Esophagus muscularis mucosa (tissue), 4 donors: Measurements from ENCODE around the gene FAM162B. TPM values are rescaled to one million over a fixed set of nuclear protein-coding genes. Genes with fewer than 3 reads are reported as not detected.

ENCODE experiments used
- DNase-seq: peaks from one replicate; pipeline ENCODE4 v3.0.0-alpha.2; 2017; ENCODE audit errors: extremely low spot score
- H3K27ac ChIP-seq, 4 donors: fragments of 200-600 bp; sonication (generic); replicated peaks in 1 of 4; 1 replicate in 3 of 4; 2 replicates in 1 of 4; pipeline ENCODE4 v1.5.1; 2016 to 2019; ENCODE audit warnings: mild to moderate bottlenecking in 1 of 4
- H3K27me3 ChIP-seq, 4 donors: fragments of 200-600 bp; sonication (generic); one replicate each; pipeline versions ENCODE4 v1.5.1 to v1.6.0; 2016 to 2019
- H3K36me3 ChIP-seq, 4 donors: fragments of 200-600 bp; sonication (generic); one replicate each; pipeline ENCODE4 v1.5.1; 2016 to 2019
- H3K4me1 ChIP-seq, 4 donors: fragments of 200-600 bp; sonication (generic); one replicate each; pipeline ENCODE4 v1.5.1; 2016 to 2019
- H3K4me3 ChIP-seq, 4 donors: fragments of 200-600 bp; sonication (generic); 1 replicate in 2 of 4; 2 replicates in 2 of 4; pipeline ENCODE4 v1.5.1; 2016 to 2019; ENCODE audit warnings: mild to moderate bottlenecking in 4 of 4, moderate library complexity in 1 of 4
- H3K9me3 ChIP-seq, 4 donors: fragments of 200-600 bp; sonication (generic); 1 replicate in 3 of 4; 2 replicates in 1 of 4; pipeline ENCODE4 v1.5.1; 2016 to 2019
- EP300 ChIP-seq: sonication (generic); formaldehyde crosslinking; IDR thresholded peaks from one replicate; pipeline ENCODE4 v1.6.1; 2017; ENCODE audit warnings: antibody characterized with exemption
- POLR2A ChIP-seq: fragments of 450-650 bp; IDR thresholded peaks from one replicate; pipeline ENCODE4 v1.6.1; 2017; ENCODE audit warnings: antibody characterized with exemption, moderate library complexity, mild to moderate bottlenecking, low read depth
- POLR2AphosphoS5 ChIP-seq, 2 donors: sonication (generic); formaldehyde crosslinking; IDR thresholded peaks; one replicate each; pipeline ENCODE4 v1.6.1; 2017; ENCODE audit warnings: antibody characterized with exemption in 2 of 2
- WGBS: methylation state at CpG from one replicate; pipeline ENCODE4 v1.1.5; 2018; 5-methylcytosine and 5-hydroxymethylcytosine counted together
- intact Hi-C: fragments of 100-400 bp; cut with DNase I; formaldehyde crosslinking; loops from one replicate; pipeline ENCODE4 v1.15.1; 2023
- total RNA-seq, 4 donors: library from RNA; depleted of rRNA; stranded (reverse); fragments of >200 nt; gene quantifications; one replicate each; pipeline versions ENCODE4 v1.1.0 to v1.2.1, GENCODE V29; 2016
- TF ChIP-seq, protein P1 (sequence below), 3 experiments: fragments of 200-600 bp in 2 of 3; fragments of 450-650 bp in 1 of 3; sonication (generic) in 2 of 3; IDR thresholded peaks; one replicate each; pipeline ENCODE4 v1.5.1; 2017 to 2019; ENCODE audit warnings: antibody characterized with exemption in 3 of 3, mild to moderate bottlenecking in 2 of 3, moderate library complexity in 1 of 3

FAM162B gene
- total RNA-seq, 4 donors from 2014 or later = 4.2 to 14.7 (median 8.7) TPM

DNA sequence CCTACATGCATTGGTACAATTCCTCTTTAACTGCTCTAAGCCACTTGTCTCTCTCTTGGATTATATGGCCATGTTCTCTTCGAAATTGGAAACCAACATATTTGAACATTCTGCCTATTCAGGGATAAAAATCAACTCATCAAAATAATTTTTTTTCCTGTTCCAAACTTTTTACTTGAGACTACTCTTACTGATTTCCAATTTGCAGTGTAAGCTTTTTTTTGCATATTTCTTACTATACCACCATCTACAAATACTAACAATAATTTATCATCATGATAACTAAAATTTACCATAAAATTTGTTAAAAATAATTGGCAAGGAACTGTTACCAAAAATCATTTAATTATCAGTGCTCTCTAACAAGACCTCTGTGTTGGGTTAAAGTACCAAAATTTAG is 6.9 kb upstream of the FAM162B start:
- intact Hi-C loops = no loop called here
- WGBS = 70% methylated on average over 1 of the region's 1 CpG
- no peak for DNase-seq
- Histone ChIP-seq H3K36me3 (no peaks in the 10 kb centered on the region), H3K4me3 (no peak overlapping the region), H3K9me3 (no peaks in the 10 kb centered on the region), H3K27me3 (no peaks in the 10 kb centered on the region), H3K4me1 (no peaks in the 10 kb centered on the region), H3K27ac (no peak overlapping the region)
- TF ChIP-seq POLR2A (no peak), POLR2AphosphoS5 (IDR thresholded peaks at IDR 0.05) (no peak), EP300 (no peak)
- TF ChIP-seq, protein P1, sequence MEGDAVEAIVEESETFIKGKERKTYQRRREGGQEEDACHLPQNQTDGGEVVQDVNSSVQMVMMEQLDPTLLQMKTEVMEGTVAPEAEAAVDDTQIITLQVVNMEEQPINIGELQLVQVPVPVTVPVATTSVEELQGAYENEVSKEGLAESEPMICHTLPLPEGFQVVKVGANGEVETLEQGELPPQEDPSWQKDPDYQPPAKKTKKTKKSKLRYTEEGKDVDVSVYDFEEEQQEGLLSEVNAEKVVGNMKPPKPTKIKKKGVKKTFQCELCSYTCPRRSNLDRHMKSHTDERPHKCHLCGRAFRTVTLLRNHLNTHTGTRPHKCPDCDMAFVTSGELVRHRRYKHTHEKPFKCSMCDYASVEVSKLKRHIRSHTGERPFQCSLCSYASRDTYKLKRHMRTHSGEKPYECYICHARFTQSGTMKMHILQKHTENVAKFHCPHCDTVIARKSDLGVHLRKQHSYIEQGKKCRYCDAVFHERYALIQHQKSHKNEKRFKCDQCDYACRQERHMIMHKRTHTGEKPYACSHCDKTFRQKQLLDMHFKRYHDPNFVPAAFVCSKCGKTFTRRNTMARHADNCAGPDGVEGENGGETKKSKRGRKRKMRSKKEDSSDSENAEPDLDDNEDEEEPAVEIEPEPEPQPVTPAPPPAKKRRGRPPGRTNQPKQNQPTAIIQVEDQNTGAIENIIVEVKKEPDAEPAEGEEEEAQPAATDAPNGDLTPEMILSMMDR (IDR thresholded peaks at IDR 0.05) = no peak

DNA sequence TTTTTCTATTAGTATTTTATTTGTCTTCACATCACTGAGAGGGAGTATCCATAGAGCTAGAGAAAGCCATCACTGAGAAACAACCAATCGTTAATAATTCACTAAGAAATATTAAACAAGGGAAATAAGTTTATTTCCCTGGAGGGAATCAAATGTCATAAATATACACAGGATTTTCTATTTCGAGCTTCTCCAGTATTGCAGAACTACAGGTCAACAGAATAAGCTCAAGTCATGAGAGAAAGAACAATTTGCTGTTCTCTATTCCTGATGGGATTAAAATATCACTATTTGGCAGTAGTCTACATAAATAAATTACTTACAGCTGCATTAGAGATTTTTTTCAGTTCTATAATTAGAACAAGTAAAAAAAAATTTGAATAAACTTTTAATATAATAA is 2.2 kb upstream of the FAM162B start:
- Histone ChIP-seq H3K9me3 (no peaks in the 10 kb centered on the region), H3K27ac (no peak overlapping the region), H3K4me3 (no peak overlapping the region), H3K36me3 (no peaks in the 10 kb centered on the region), H3K4me1 (peaks cover 12 to 19% (median 17%) of the 10 kb centered on the region in 4 donors), H3K27me3 (peaks cover 0 to 27% (median 11%) of the 10 kb centered on the region in 4 donors)
- intact Hi-C loops = no loop called here
- no peak for DNase-seq
- TF ChIP-seq POLR2AphosphoS5 (IDR thresholded peaks at IDR 0.05) (no peak), POLR2A (no peak), EP300 (no peak)
- TF ChIP-seq, protein P1 (IDR thresholded peaks at IDR 0.05) = no peak
- WGBS = 53% methylated on average over 2 of the region's 2 CpGs

DNA sequence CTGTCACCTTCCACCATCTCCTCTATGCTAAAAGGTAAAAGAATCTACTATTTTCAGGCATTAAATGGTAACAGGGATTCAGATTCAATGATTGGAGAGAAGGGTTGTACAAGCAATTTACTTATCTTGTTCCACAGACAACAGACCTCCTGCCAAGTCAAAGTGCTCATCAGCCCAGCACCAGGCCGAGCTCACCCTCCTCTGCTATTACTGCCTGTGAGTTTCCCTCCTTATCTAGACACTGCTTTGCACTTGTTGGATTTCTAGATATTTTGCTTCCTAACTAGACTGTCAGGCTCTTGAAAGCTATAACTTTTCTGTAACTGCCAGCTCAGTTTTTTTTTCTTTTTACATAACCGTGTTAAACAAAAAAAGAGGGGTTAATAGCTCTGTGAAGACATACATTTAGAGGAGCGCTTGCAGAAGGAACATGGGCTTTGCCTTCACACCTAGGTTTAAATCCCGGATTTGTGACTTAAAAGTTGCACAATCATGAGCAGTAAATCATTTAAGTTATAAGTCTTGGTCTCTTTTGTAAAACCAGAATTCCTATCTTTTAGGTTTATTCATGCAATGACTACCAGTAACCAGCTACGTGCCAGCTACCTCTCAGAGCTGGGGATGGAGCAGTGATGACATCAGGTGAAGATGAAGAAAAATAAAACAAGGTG is 1.1 kb upstream of the FAM162B start:
- Histone ChIP-seq H3K27me3 (peaks cover 0 to 27% (median 11%) of the 10 kb centered on the region in 4 donors), H3K9me3 (no peaks in the 10 kb centered on the region), H3K36me3 (no peaks in the 10 kb centered on the region), H3K27ac (no peak overlapping the region), H3K4me3 (no peak overlapping the region), H3K4me1 (peaks cover 12 to 19% (median 17%) of the 10 kb centered on the region in 4 donors)
- TF ChIP-seq, protein P1 (IDR thresholded peaks at IDR 0.05) = no peak
- no peak for TF ChIP-seq POLR2AphosphoS5 (IDR thresholded peaks at IDR 0.05)
- no peak for TF ChIP-seq EP300
- TF ChIP-seq POLR2A = no peak
- no peak for DNase-seq
- intact Hi-C loops = no loop called here
- WGBS = 74% methylated on average over 5 of the region's 5 CpGs

DNA sequence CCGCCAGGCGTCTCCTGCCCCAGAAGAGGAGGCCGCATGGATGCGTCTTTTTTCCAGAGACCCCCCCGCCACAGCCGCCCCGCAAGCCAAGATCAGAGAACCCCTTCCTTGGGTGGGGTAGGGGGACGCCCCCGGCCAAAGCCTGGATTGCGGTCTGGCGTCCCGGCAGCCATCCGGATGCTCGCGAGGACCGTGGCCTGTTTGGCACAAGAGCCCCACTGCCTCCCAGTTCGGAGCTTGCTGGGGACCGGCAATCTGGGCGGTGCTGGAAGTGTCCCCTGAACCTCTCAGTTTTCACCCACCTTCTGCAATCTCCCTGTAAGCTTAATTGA is 924 bp downstream of the FAM162B start:
- DNase-seq = no peak
- WGBS = 30% methylated on average over 18 of the region's 19 CpGs
- no peaks in the 10 kb centered on the region for H3K36me3 ChIP-seq
- intact Hi-C loops = no loop called here
- no peaks in the 10 kb centered on the region for H3K9me3 ChIP-seq
- TF ChIP-seq, protein P1 (IDR thresholded peaks at IDR 0.05) = no peak
- no peak for TF ChIP-seq EP300
- TF ChIP-seq POLR2A = no peak
- TF ChIP-seq POLR2AphosphoS5 (IDR thresholded peaks at IDR 0.05) = no peak
- peak overlapping the region in 3 of 4 donors; percentile 59 to 69 (median 62) for H3K27ac ChIP-seq
- H3K4me3 ChIP-seq = peak overlapping the region; percentile 57 to 67 (median 61)
- H3K27me3 ChIP-seq = peaks cover 0 to 27% (median 11%) of the 10 kb centered on the region in 4 donors
- H3K4me1 ChIP-seq = peaks cover 12 to 19% (median 17%) of the 10 kb centered on the region in 4 donors
